ENCODE results near the gene G6PC2. TPM values are rescaled to one million over a fixed set of nuclear protein-coding genes. Genes with fewer than 3 reads are reported as not detected.
"Not testable (repeated sequence)": the region's sequence is repeated elsewhere in the genome, so short reads cannot be mapped to it uniquely, and the experiment has no call there.

Gene G6PC2
- total and polyA plus RNA-seq, 4 donors, result not detected

- DNase-seq (ENCODE audit: low spot score), result no peak
- no peak overlapping the region for H3K9ac ChIP-seq (ENCODE audit: low read depth in 1 of 2, low read length in 2 of 2)
- H3K27ac ChIP-seq (ENCODE audit: low read depth in 1 of 2, low read length in 2 of 2), result no peak overlapping the region
- H3K27me3 ChIP-seq (ENCODE audit: control insufficient read depth in 4 of 4, insufficient read depth in 4 of 4, low read length in 3 of 4), result no peaks in the 10 kb centered on the region
- no peak overlapping the region for H3K4me3 ChIP-seq (ENCODE audit: low read depth in 1 of 3, low read length in 3 of 3)
- no peaks in the 10 kb centered on the region for H3K9me3 ChIP-seq (ENCODE audit: control insufficient read depth in 4 of 4, low read length in 3 of 4)
- peaks cover 2 to 27% (median 20%) of the 10 kb centered on the region in 4 donors for H3K36me3 ChIP-seq (ENCODE audit: control insufficient read depth in 4 of 4, insufficient read depth in 3 of 4, low read depth in 1 of 4, low read length in 3 of 4)
- WGBS, result 79% methylated on average over 3 of the region's 3 CpGs
- no peak for TF ChIP-seq JUND (IDR thresholded peaks at IDR 0.05)
- peaks cover 0 to 6% (median 3%) of the 10 kb centered on the region in 4 donors for H3K4me1 ChIP-seq (ENCODE audit: control insufficient read depth in 4 of 4, insufficient read depth in 4 of 4, low read length in 3 of 4)
These were observed 27.9 kb downstream of the G6PC2 start for GRCh38 chr2:168929031-168929430.

- Histone ChIP-seq H3K36me3 (ENCODE audit: control insufficient read depth in 4 of 4, insufficient read depth in 3 of 4, low read depth in 1 of 4, low read length in 3 of 4) (peaks cover 4 to 29% (median 28%) of the 10 kb centered on the region in 4 donors), H3K27me3 (ENCODE audit: control insufficient read depth in 4 of 4, insufficient read depth in 4 of 4, low read length in 3 of 4) (no peaks in the 10 kb centered on the region), H3K9ac (ENCODE audit: low read depth in 1 of 2, low read length in 2 of 2) (no peak overlapping the region), H3K4me1 (ENCODE audit: control insufficient read depth in 4 of 4, insufficient read depth in 4 of 4, low read length in 3 of 4) (peaks cover 0 to 6% (median 3%) of the 10 kb centered on the region in 4 donors), H3K4me3 (ENCODE audit: low read depth in 1 of 3, low read length in 3 of 3) (no peak overlapping the region), H3K27ac (ENCODE audit: low read depth in 1 of 2, low read length in 2 of 2) (no peak overlapping the region), H3K9me3 (ENCODE audit: control insufficient read depth in 4 of 4, low read length in 3 of 4) (no peaks in the 10 kb centered on the region)
- TF ChIP-seq FOXA1 (IDR thresholded peaks at IDR 0.05), result no peak
- no peak for TF ChIP-seq FOXA2 (IDR thresholded peaks at IDR 0.05)
- no peak for TF ChIP-seq HNF4A (conservative IDR thresholded peaks at IDR 0.05)
- no peak for TF ChIP-seq CTCF (IDR thresholded peaks at IDR 0.05; ENCODE audit: low read depth, low read length, missing input control)
- TF ChIP-seq, protein P1, sequence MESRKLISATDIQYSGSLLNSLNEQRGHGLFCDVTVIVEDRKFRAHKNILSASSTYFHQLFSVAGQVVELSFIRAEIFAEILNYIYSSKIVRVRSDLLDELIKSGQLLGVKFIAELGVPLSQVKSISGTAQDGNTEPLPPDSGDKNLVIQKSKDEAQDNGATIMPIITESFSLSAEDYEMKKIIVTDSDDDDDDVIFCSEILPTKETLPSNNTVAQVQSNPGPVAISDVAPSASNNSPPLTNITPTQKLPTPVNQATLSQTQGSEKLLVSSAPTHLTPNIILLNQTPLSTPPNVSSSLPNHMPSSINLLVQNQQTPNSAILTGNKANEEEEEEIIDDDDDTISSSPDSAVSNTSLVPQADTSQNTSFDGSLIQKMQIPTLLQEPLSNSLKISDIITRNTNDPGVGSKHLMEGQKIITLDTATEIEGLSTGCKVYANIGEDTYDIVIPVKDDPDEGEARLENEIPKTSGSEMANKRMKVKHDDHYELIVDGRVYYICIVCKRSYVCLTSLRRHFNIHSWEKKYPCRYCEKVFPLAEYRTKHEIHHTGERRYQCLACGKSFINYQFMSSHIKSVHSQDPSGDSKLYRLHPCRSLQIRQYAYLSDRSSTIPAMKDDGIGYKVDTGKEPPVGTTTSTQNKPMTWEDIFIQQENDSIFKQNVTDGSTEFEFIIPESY (IDR thresholded peaks at IDR 0.05), result no peak
- no peak for TF ChIP-seq JUND (IDR thresholded peaks at IDR 0.05)
- TF ChIP-seq REST (IDR thresholded peaks at IDR 0.05), result no peak
- no peak for TF ChIP-seq RXRA (IDR thresholded peaks at IDR 0.05)
- TF ChIP-seq GABPA (IDR thresholded peaks at IDR 0.05 in 1 of 2, conservative IDR thresholded peaks at IDR 0.05 in 1 of 2), result no peak
- no peak for DNase-seq (ENCODE audit: low spot score)
- WGBS, result 86% methylated on average over 1 of the region's 1 CpG
These were observed 29.2 kb downstream of the G6PC2 start for GRCh38 chr2:168930242-168930641.

- not testable (repeated sequence) for DNase-seq (ENCODE audit: low spot score); H3K27ac ChIP-seq (ENCODE audit: low read depth in 1 of 2, low read length in 2 of 2); H3K4me3 ChIP-seq (ENCODE audit: low read depth in 1 of 3, low read length in 3 of 3); H3K27me3 ChIP-seq (ENCODE audit: control insufficient read depth in 4 of 4, insufficient read depth in 4 of 4, low read length in 3 of 4); H3K4me1 ChIP-seq (ENCODE audit: control insufficient read depth in 4 of 4, insufficient read depth in 4 of 4, low read length in 3 of 4); H3K9ac ChIP-seq (ENCODE audit: low read depth in 1 of 2, low read length in 2 of 2); H3K9me3 ChIP-seq (ENCODE audit: control insufficient read depth in 4 of 4, low read length in 3 of 4)
- H3K36me3 ChIP-seq (ENCODE audit: control insufficient read depth in 4 of 4, insufficient read depth in 3 of 4, low read depth in 1 of 4, low read length in 3 of 4), result peaks cover 2 to 36% (median 29%) of the 10 kb centered on the region in 4 donors
- WGBS, result 96% methylated on average over 4 of the region's 4 CpGs
These were observed 31.1 kb downstream of the G6PC2 start for GRCh38 chr2:168932174-168932573.

Data from liver (tissue), 9 donors.